Gastroesophageal sphincter (tissue), 3 donors: ENCODE data around the gene SLC22A5.

Experiments used
- CTCF ChIP-seq, 4 experiments: fragments of 200-600 bp in 2 of 4; fragments of 450-650 bp in 2 of 4; sonication (generic) in 1 of 4; IDR thresholded peaks; one replicate each; pipeline ENCODE4 v1.5.1; 2017 to 2019; ENCODE audit warnings: antibody characterized with exemption in 4 of 4, mild to moderate bottlenecking in 2 of 4, moderate library complexity in 2 of 4
- POLR2A ChIP-seq, 2 donors: fragments of 450-650 bp; IDR thresholded peaks; one replicate each; pipeline ENCODE4 v1.6.1; 2017; ENCODE audit warnings: antibody characterized with exemption in 2 of 2, mild to moderate bottlenecking in 2 of 2, moderate library complexity in 1 of 2

DNA sequence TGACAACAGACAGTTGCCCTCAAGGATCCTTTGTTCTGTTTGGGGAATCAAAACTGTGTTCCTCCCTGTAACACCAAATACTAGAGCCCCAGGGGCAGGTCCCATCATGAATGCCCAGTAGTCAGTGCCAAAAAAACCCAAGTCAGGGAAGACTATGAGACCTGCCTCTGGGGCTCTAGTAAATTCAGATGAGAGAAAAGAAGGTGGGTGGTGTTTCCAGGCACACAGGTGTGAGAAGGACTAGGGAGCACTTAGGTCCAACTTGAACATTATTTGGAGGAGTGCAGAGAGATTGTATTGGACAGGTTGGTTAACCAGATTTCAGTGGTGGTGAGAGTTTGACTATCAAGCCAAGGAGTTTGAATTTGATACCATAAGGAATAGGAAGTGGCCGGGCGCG, 52.0 kb downstream of the SLC22A5 start:
- TF ChIP-seq CTCF (IDR thresholded peaks at IDR 0.05) (no peak), POLR2A (IDR thresholded peaks at IDR 0.05) (no peak)
